AG04449 (cell line): ENCODE measurements around the gene NT5C2.

Source experiments
- CTCF ChIA-PET: fragments of 350-600 bp; formaldehyde crosslinking; extraction: SDS; loops from one replicate; lab custom pipeline; 2021; ENCODE audit warnings: antibody characterized with exemption; lab: Yijun Ruan, JAX
- POLR2A ChIA-PET: fragments of 400-600, 350-600 bp; formaldehyde crosslinking; extraction: SDS; loops from one replicate; lab custom pipeline; 2020; ENCODE audit warnings: antibody characterized with exemption, inconsistent platforms; lab: Yijun Ruan, JAX
- DNase-seq: peaks from one replicate; pipeline ENCODE4 v3.0.0-alpha.2; 2010; ENCODE audit warnings: low read depth, low spot score
- H3K4me3 ChIP-seq: 2 replicates; pipeline ENCODE4 v1.5.1; 2011; ENCODE audit warnings: low read depth, mild to moderate bottlenecking, control low read depth, low read length
- TF ChIP-seq, protein P1 (sequence below): IDR thresholded peaks from one replicate; pipeline ENCODE4 v1.5.1; 2011; ENCODE audit warnings: mild to moderate bottlenecking, moderate library complexity, low read length, control low read depth, inconsistent platforms; ENCODE audit not compliant: insufficient read depth; ENCODE audit errors: missing control alignments

The NT5C2 gene

GRCh38 chr10:103202319-103202718 lies 9.2 kb upstream of the NT5C2 start:
- ChIA-PET CTCF (no interaction called here), POLR2A (no interaction called here)
- TF ChIP-seq, protein P1, sequence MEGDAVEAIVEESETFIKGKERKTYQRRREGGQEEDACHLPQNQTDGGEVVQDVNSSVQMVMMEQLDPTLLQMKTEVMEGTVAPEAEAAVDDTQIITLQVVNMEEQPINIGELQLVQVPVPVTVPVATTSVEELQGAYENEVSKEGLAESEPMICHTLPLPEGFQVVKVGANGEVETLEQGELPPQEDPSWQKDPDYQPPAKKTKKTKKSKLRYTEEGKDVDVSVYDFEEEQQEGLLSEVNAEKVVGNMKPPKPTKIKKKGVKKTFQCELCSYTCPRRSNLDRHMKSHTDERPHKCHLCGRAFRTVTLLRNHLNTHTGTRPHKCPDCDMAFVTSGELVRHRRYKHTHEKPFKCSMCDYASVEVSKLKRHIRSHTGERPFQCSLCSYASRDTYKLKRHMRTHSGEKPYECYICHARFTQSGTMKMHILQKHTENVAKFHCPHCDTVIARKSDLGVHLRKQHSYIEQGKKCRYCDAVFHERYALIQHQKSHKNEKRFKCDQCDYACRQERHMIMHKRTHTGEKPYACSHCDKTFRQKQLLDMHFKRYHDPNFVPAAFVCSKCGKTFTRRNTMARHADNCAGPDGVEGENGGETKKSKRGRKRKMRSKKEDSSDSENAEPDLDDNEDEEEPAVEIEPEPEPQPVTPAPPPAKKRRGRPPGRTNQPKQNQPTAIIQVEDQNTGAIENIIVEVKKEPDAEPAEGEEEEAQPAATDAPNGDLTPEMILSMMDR: no peak
- H3K4me3 ChIP-seq: no peak overlapping the region
- no peak for DNase-seq

GRCh38 chr10:103199488-103199887 lies 6.4 kb upstream of the NT5C2 start:
- ChIA-PET POLR2A (interaction anchor here (0.7 kb wide), 1 partner anchor 32 kb away, joined by 3 read pairs; no protein-coding TSS in a partner anchor), CTCF (no interaction called here)
- no peak overlapping the region for H3K4me3 ChIP-seq
- TF ChIP-seq, protein P1: no peak
- DNase-seq: no peak

GRCh38 chr10:103198648-103199047 lies 5.6 kb upstream of the NT5C2 start:
- DNase-seq: no peak
- CTCF ChIA-PET: no interaction called here
- no peak overlapping the region for H3K4me3 ChIP-seq
- TF ChIP-seq, protein P1: no peak
- POLR2A ChIA-PET: no interaction called here

DNA sequence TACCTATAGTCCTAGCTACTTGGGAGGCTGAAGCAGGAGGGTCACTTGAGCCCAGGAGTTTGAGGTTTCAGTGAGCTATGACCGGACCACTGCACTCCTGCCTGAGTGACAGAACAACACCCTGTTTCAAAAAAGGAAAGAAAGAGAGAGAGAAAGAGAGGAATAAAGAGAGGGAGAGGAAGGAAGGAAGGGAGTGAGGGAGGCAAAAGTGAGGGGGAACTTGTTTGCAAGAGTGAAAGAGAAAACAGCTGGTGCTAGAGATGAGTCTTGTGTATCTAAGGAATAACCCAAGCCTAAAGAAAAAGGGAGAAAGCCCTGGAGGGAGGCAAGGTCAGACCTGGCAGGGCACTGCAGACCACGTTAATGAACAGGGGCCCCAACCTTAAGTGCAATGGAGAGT lies 4.8 kb upstream of the NT5C2 start:
- no peak for DNase-seq
- ChIA-PET CTCF (no interaction called here), POLR2A (no interaction called here)
- no peak overlapping the region for H3K4me3 ChIP-seq
- TF ChIP-seq, protein P1: no peak

DNA sequence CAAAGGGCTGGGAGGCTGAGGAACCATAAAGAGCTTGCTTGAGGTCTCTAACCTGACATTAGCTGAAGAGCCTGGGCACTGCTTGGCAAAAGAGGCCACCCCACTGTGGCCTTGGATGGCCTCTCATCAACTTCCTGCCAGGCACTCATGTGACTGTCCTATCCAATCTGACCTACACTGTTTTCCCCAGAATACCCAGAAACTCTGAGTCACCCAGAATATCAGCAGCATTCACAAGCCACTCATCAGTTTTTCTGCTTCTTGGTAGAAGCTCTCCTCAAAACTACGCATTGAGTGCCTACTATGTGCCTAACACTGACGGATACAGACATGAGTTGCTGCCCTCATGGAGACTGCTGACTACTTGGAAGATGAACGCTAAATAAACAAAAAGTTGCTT lies 4.1 kb upstream of the NT5C2 start:
- DNase-seq: no peak
- no peak overlapping the region for H3K4me3 ChIP-seq
- TF ChIP-seq, protein P1: no peak
- ChIA-PET POLR2A (no interaction called here), CTCF (interaction anchor here (0.9 to 1.4 kb wide), 3 partner anchors 42 to 75 kb away, joined by 3 to 5 read pairs (median 3); no protein-coding TSS in a partner anchor)

DNA sequence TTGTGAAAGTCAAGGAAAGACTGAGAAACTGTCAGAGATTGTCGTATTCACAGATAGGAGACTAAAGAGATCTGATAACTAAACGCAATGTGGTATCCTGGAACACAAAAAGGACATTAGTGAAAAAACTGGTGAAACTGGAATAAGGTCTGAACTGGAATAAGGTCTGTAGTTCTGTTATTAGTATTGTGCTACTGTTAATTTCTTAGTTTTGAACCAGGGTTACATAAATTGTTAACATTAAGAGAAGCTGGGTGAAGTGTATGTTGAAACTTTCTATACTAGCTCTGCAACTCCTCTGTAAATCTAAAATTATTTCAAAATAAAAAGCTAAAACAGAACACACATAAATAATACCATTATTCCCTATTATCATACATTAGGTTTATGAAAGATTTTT lies 3.4 kb upstream of the NT5C2 start:
- no peak for DNase-seq
- ChIA-PET CTCF (interaction anchor here (0.9 to 1.4 kb wide), 3 partner anchors 42 to 76 kb away, joined by 3 to 5 read pairs (median 3); no protein-coding TSS in a partner anchor), POLR2A (no interaction called here)
- no peak overlapping the region for H3K4me3 ChIP-seq
- TF ChIP-seq, protein P1: no peak
